BJ (cell line): ENCODE measurements around the gene ZNF268. TPM values are rescaled to one million over a fixed set of nuclear protein-coding genes. Genes with fewer than 3 reads are reported as not detected.

Source experiments
- CTCF ChIA-PET: fragments of 350-600 bp; formaldehyde crosslinking; extraction: SDS; loops from one replicate; lab custom pipeline; 2021; ENCODE audit warnings: antibody characterized with exemption, inconsistent platforms; lab: Yijun Ruan, JAX
- POLR2A ChIA-PET: fragments of 300-600 bp; sonication (Branson Sonifier 250); formaldehyde crosslinking; extraction: SDS; loops from one replicate; lab custom pipeline; 2021; ENCODE audit warnings: antibody characterized with exemption; lab: Charles Lee
- DNase-seq: peaks from one replicate; pipeline ENCODE4 v3.0.0-alpha.2; 2011; ENCODE audit warnings: low read depth
- H3K27me3 ChIP-seq: 2 replicates; pipeline ENCODE4 v1.6.0; 2011; ENCODE audit warnings: low read length; ENCODE audit not compliant: control insufficient read depth, insufficient read depth
- H3K36me3 ChIP-seq: 2 replicates; pipeline ENCODE4 v1.5.1; 2011; ENCODE audit warnings: low read length; ENCODE audit not compliant: control insufficient read depth, insufficient read depth
- H3K4me3 ChIP-seq: 2 replicates; pipeline ENCODE4 v1.5.1; 2011; ENCODE audit warnings: low read depth, mild to moderate bottlenecking, control low read depth, low read length
- polyA plus RNA-seq: library from polyadenylated mRNA; depleted of rRNA; stranded (reverse); fragments of >200 nt; gene quantifications from 2 replicates; pipeline ENCODE4 v1.2.3, GENCODE V29; 2011
- TF ChIP-seq, protein P1 (sequence below): IDR thresholded peaks from 2 replicates; pipeline ENCODE4 v1.5.1; 2011; ENCODE audit warnings: low read depth, mild to moderate bottlenecking, control low read depth, inconsistent platforms, low read length, moderate library complexity; ENCODE audit not compliant: insufficient read depth

The ZNF268 gene
- polyA plus RNA-seq, 1 experiment, result 9.9 TPM

DNA sequence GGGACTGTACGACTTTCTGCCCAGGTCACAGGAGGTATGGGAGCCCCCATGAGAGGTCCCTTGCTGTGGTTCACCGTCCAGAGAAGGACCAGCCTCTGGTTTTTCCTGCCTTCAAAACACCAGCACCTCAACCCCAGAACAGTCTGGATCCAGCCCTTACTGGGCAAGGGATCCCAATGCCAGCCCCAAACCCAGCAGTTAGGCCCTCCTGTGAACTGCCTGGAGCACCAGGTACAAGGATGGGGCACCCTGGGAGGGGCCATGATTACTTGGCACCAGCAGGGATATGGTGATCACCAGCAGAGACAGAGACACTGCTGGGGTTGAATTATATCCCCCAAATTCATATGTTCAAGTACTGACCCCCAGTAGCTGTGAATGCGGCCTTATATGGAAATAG is 34.4 kb downstream of the ZNF268 start:
- Histone ChIP-seq H3K4me3 (no peak overlapping the region), H3K36me3 (no peaks in the 10 kb centered on the region), H3K27me3 (no peaks in the 10 kb centered on the region)
- ChIA-PET CTCF (interaction anchor here (0.6 kb wide), 1 partner anchor 146 kb away, joined by 3 read pairs; no protein-coding TSS in a partner anchor), POLR2A (no interaction called here)
- TF ChIP-seq, protein P1, sequence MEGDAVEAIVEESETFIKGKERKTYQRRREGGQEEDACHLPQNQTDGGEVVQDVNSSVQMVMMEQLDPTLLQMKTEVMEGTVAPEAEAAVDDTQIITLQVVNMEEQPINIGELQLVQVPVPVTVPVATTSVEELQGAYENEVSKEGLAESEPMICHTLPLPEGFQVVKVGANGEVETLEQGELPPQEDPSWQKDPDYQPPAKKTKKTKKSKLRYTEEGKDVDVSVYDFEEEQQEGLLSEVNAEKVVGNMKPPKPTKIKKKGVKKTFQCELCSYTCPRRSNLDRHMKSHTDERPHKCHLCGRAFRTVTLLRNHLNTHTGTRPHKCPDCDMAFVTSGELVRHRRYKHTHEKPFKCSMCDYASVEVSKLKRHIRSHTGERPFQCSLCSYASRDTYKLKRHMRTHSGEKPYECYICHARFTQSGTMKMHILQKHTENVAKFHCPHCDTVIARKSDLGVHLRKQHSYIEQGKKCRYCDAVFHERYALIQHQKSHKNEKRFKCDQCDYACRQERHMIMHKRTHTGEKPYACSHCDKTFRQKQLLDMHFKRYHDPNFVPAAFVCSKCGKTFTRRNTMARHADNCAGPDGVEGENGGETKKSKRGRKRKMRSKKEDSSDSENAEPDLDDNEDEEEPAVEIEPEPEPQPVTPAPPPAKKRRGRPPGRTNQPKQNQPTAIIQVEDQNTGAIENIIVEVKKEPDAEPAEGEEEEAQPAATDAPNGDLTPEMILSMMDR, result no peak
- DNase-seq, result no peak

DNA sequence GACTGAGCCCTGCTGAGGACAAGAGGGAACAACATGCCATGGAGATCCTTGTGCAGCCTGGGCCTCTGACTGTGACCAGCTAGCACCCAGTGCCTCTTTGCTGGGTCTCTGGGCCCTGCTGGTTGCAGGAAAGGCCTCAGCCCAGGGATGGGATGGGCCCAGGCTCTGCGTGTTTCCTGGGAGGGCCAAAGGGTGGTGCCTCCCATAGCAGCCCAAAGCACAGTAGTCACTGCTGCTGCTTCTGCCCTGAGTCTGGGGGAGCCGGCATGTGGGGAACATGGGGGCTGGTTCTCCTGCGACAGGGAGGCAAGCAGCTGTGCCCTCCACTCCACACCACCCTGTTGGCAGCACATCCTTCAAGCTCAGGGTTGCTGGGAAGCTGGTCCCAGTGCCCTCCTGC is 35.9 kb downstream of the ZNF268 start:
- TF ChIP-seq, protein P1, result no peak
- H3K36me3 ChIP-seq, result no peaks in the 10 kb centered on the region
- H3K27me3 ChIP-seq, result no peaks in the 10 kb centered on the region
- H3K4me3 ChIP-seq, result no peak overlapping the region
- DNase-seq, result no peak
- CTCF ChIA-PET, result no interaction called here
- POLR2A ChIA-PET, result no interaction called here

DNA sequence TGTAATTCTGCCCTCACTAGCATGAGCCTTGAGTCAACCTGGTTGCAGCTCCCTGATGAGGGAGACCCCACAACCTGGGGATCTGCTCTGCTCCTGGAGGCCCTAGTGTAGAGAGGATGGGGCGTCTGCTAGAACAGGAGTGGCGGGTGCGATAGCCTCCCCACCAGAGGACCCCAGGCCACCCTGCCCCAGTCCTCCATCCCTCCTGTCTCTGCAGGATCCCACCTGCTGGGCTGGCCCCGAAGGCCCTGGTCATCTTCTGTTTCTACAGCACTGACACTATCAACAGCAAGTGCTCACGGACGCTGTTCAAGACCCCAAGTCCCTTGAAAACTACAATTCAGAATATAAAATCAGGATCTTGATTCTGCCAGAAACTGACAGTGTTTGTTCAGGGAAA is 39.2 kb downstream of the ZNF268 start:
- CTCF ChIA-PET, result interaction anchor here (0.6 kb wide), 1 partner anchor 50 kb away, joined by 3 read pairs; no protein-coding TSS in a partner anchor
- POLR2A ChIA-PET, result no interaction called here

DNA sequence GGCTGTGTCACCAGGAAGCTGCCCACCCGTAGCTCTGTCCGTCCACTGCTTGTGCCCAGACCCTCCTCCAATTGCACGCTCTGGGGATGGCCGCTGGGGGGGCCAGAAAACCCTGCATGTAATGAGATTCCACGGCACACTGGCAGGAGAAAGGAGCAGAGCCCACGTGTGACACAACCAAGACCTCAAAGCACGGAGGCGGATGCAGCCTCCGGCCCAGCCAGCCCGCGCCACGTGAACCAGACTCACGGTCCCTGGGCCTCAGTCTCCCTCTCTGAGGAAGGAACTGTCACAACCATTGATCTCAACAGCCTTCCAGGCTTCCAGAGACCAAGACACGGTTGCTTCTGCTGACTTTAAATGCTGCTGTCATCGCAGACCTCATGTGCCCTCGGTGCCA is 39.9 kb downstream of the ZNF268 start:
- Histone ChIP-seq H3K27me3 (no peaks in the 10 kb centered on the region), H3K36me3 (no peaks in the 10 kb centered on the region), H3K4me3 (no peak overlapping the region)
- CTCF ChIA-PET, result no interaction called here
- TF ChIP-seq, protein P1, result no peak
- POLR2A ChIA-PET, result no interaction called here
- DNase-seq, result no peak

More for the DNA sequence above, 39.2 kb downstream of the ZNF268 start:
- H3K36me3 ChIP-seq, result no peaks in the 10 kb centered on the region
- H3K27me3 ChIP-seq, result no peaks in the 10 kb centered on the region
- TF ChIP-seq, protein P1, result no peak
- DNase-seq, result no peak
- H3K4me3 ChIP-seq, result no peak overlapping the region

DNA sequence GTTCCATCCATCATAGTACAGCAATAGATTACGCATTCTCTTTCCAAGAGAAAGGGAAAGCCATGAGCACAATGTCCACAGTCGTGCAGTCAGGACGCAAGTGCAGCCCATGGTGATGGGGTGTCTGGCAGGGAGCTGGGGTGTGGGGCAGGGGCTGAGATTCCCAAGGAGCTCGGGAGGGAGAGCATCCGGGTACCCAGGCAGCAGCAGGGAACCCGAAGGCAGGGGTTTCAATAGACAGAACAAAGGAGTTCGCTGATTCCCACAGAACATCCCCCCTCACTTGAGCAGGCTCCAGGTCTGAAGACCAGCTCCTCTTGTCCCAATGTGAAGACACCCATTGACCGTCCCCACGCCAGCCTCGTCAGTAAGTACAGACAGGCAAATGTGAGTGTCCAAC is 40.9 kb downstream of the ZNF268 start:
- DNase-seq, result no peak
- CTCF ChIA-PET, result no interaction called here
- Histone ChIP-seq H3K36me3 (no peaks in the 10 kb centered on the region), H3K27me3 (no peaks in the 10 kb centered on the region), H3K4me3 (no peak overlapping the region)
- POLR2A ChIA-PET, result no interaction called here
- TF ChIP-seq, protein P1, result no peak
